HG03457 (cell line): ENCODE measurements around the gene WNT3A.

ENCODE experiments used
- ATAC-seq: cut with Tn5 transposase; IDR thresholded peaks from one replicate; pipeline ENCODE4 v1.9.1; 2021; ENCODE audit warnings: moderate number of reproducible peaks; ENCODE audit not compliant: unreplicated experiment

Gene WNT3A

GRCh38 chr1:228030451-228031201, 23.8 kb downstream of the WNT3A start:
- ATAC-seq = no peak

- ATAC-seq = no peak
These were observed 24.6 kb downstream of the WNT3A start for GRCh38 chr1:228031276-228031995.

- ATAC-seq = no peak
These were observed 25.2 kb downstream of the WNT3A start for GRCh38 chr1:228032041-228032440.

- ATAC-seq = no peak
These were observed 26.6 kb downstream of the WNT3A start for GRCh38 chr1:228033376-228033775.

- no peak for ATAC-seq
These were observed 28.4 kb downstream of the WNT3A start for GRCh38 chr1:228034954-228035837.

GRCh38 chr1:228035844-228036243, 29.0 kb downstream of the WNT3A start:
- no peak for ATAC-seq

GRCh38 chr1:228036701-228037231, 30.0 kb downstream of the WNT3A start:
- no peak for ATAC-seq

- ATAC-seq = peak; percentile 67
These were observed 30.9 kb downstream of the WNT3A start for GRCh38 chr1:228037401-228038386.

- no peak for ATAC-seq
These were observed 31.7 kb downstream of the WNT3A start for GRCh38 chr1:228038387-228039005.

GRCh38 chr1:228039006-228039903, 32.5 kb downstream of the WNT3A start:
- ATAC-seq = no peak

- no peak for ATAC-seq
These were observed 33.2 kb downstream of the WNT3A start for GRCh38 chr1:228039986-228040385.

GRCh38 chr1:228041316-228041715, 34.5 kb downstream of the WNT3A start:
- ATAC-seq = no peak

GRCh38 chr1:228042508-228042907, 35.7 kb downstream of the WNT3A start:
- no peak for ATAC-seq

GRCh38 chr1:228043281-228043848, 36.6 kb downstream of the WNT3A start:
- no peak for ATAC-seq

GRCh38 chr1:228044961-228045360, 38.2 kb downstream of the WNT3A start:
- ATAC-seq = no peak

- ATAC-seq = no peak
These were observed 38.6 kb downstream of the WNT3A start for GRCh38 chr1:228045405-228045804.

- ATAC-seq = no peak
These were observed 39.1 kb downstream of the WNT3A start for GRCh38 chr1:228045871-228046270.
